Panc1 (cell line): ENCODE results near the gene CXCR3. TPM values are rescaled to one million over a fixed set of nuclear protein-coding genes. Genes with fewer than 3 reads are reported as not detected.

ENCODE experiments used
- ATAC-seq: fragments of 200-7000 bp; cut with Tn5 transposase; 2 replicates; pipeline ENCODE4 v1.9.1; 2020; ENCODE audit warnings: mild to moderate bottlenecking, moderate library complexity
- BruUV-seq: library from RNA; stranded (reverse); fragments of 400-500 nt; replicated peaks from 2 replicates; lab custom pipeline; 2021; lab: Mats Ljungman, UMichigan
- CTCF ChIA-PET: fragments of 300-600 bp; sonication (Branson Sonifier 250); formaldehyde crosslinking; loops from one replicate; lab custom pipeline; 2022; ENCODE audit warnings: antibody characterized with exemption; lab: Charles Lee
- POLR2A ChIA-PET: fragments of 300-600 bp; sonication (Branson Sonifier 250); formaldehyde crosslinking; loops from one replicate; lab custom pipeline; 2022; ENCODE audit warnings: antibody characterized with exemption; lab: Charles Lee
- DNase-seq: peaks from one replicate; pipeline ENCODE4 v3.0.0-alpha.2; 2010; ENCODE audit warnings: low read depth, low spot score
- H3K27ac ChIP-seq: 2 replicates; pipeline ENCODE4 v1.5.1; 2011; ENCODE audit warnings: mild to moderate bottlenecking, low read length, inconsistent platforms
- H3K27me3 ChIP-seq: fragments of 200-500 bp; sonication (Bioruptor generic); 2 replicates; pipeline ENCODE4 v1.6.0; 2014; ENCODE audit warnings: low read length, inconsistent platforms; ENCODE audit not compliant: control insufficient read depth, insufficient read depth
- H3K36me3 ChIP-seq: fragments of 200-500 bp; sonication (Bioruptor generic); 2 replicates; pipeline ENCODE4 v1.5.1; 2014; ENCODE audit warnings: inconsistent platforms, mild to moderate bottlenecking, low read length, moderate library complexity; ENCODE audit not compliant: control insufficient read depth, insufficient read depth
- H3K4me1 ChIP-seq: 2 replicates; pipeline ENCODE4 v1.5.1; 2011; ENCODE audit warnings: inconsistent platforms, mild to moderate bottlenecking, low read length, moderate library complexity; ENCODE audit not compliant: control insufficient read depth, insufficient read depth
- H3K4me3 ChIP-seq, 2 experiments: 2 replicates each; pipeline ENCODE4 v1.5.1; 2011 to 2012; ENCODE audit warnings: low read depth in 2 of 2, low read length in 2 of 2, mild to moderate bottlenecking in 2 of 2, inconsistent platforms in 1 of 2, moderate library complexity in 1 of 2
- H3K9me3 ChIP-seq: fragments of 200-500 bp; sonication (Bioruptor generic); 2 replicates; pipeline ENCODE4 v1.5.1; 2014; ENCODE audit warnings: low read depth, mild to moderate bottlenecking, inconsistent platforms, low read length, moderate library complexity; ENCODE audit not compliant: control insufficient read depth, insufficient read depth
- CTCF ChIP-seq: fragments of 450-650 bp; IDR thresholded peaks from 2 replicates; pipeline ENCODE4 v1.5.1; 2017; ENCODE audit warnings: mild to moderate bottlenecking
- POLR2AphosphoS5 ChIP-seq: IDR thresholded peaks from 2 replicates; pipeline ENCODE4 v1.6.1; 2012; ENCODE audit warnings: mild to moderate bottlenecking, low read depth, low read length, moderate library complexity
- SIN3A ChIP-seq: IDR thresholded peaks from 2 replicates; pipeline ENCODE4 v1.6.1; 2012; ENCODE audit warnings: low read depth, mild to moderate bottlenecking, low read length, moderate library complexity, borderline replicate concordance; ENCODE audit not compliant: insufficient read depth
- TCF7L2 ChIP-seq: IDR thresholded peaks from 2 replicates; pipeline ENCODE4 v1.6.1; 2011; ENCODE audit warnings: mild to moderate bottlenecking, low read depth, low read length, inconsistent platforms
- in situ Hi-C: cut with HindIII; loops from 2 replicates; pipeline ENCODE4 v1.10.0; 2016; ENCODE audit warnings: low sequenced_read_pairs, low pct_unique_long_range_greater_than_20kb
- intact Hi-C: fragments of 100-400 bp; cut with micrococcal nuclease; formaldehyde crosslinking; loops from one replicate; pipeline ENCODE4 v1.10.0; 2022; ENCODE audit not compliant: unreplicated experiment
- total RNA-seq: library from RNA; stranded (reverse); gene quantifications from one replicate; pipeline ENCODE4 v1.2.1, GENCODE V29; 2021; ENCODE audit not compliant: unreplicated experiment
- TF ChIP-seq, protein P1 (sequence below), 2 experiments: IDR thresholded peaks; 2 replicates each; pipeline ENCODE4 v1.6.1; 2011 to 2012; ENCODE audit warnings: low read depth in 2 of 2, control low read depth in 1 of 2, low read length in 1 of 2, mild to moderate bottlenecking in 1 of 2, moderate library complexity in 1 of 2; ENCODE audit not compliant: insufficient read depth in 1 of 2

Gene CXCR3
- total RNA-seq, 1 experiment from 2014 or later: not detected

GRCh38 chrX:71626576-71626975, 8.3 kb upstream of the CXCR3 start:
- ATAC-seq: no peak
- intact Hi-C loops (no loop called here), in situ Hi-C loops (no loop called here)
- H3K27ac ChIP-seq: no peak overlapping the region
- no peaks in the 10 kb centered on the region for H3K27me3 ChIP-seq
- CTCF ChIA-PET: no interaction called here
- no peak overlapping the region for H3K4me3 ChIP-seq
- POLR2A ChIA-PET: no interaction called here
- no peaks in the 10 kb centered on the region for H3K9me3 ChIP-seq
- H3K4me1 ChIP-seq: no peaks in the 10 kb centered on the region; the same call in 1 of the 2 replicates
- no peaks in the 10 kb centered on the region for H3K36me3 ChIP-seq
- BruUV-seq: no TSS peak
- DNase-seq: no peak
- TF ChIP-seq, protein P1, sequence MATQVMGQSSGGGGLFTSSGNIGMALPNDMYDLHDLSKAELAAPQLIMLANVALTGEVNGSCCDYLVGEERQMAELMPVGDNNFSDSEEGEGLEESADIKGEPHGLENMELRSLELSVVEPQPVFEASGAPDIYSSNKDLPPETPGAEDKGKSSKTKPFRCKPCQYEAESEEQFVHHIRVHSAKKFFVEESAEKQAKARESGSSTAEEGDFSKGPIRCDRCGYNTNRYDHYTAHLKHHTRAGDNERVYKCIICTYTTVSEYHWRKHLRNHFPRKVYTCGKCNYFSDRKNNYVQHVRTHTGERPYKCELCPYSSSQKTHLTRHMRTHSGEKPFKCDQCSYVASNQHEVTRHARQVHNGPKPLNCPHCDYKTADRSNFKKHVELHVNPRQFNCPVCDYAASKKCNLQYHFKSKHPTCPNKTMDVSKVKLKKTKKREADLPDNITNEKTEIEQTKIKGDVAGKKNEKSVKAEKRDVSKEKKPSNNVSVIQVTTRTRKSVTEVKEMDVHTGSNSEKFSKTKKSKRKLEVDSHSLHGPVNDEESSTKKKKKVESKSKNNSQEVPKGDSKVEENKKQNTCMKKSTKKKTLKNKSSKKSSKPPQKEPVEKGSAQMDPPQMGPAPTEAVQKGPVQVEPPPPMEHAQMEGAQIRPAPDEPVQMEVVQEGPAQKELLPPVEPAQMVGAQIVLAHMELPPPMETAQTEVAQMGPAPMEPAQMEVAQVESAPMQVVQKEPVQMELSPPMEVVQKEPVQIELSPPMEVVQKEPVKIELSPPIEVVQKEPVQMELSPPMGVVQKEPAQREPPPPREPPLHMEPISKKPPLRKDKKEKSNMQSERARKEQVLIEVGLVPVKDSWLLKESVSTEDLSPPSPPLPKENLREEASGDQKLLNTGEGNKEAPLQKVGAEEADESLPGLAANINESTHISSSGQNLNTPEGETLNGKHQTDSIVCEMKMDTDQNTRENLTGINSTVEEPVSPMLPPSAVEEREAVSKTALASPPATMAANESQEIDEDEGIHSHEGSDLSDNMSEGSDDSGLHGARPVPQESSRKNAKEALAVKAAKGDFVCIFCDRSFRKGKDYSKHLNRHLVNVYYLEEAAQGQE (IDR thresholded peaks at IDR 0.05; ENCODE audit: insufficient read depth in 1 of 2, low read depth in 2 of 2, low read length in 1 of 2): no peak
- TF ChIP-seq TCF7L2: no peak
- no peak for TF ChIP-seq SIN3A
- no peak for TF ChIP-seq POLR2AphosphoS5

DNA sequence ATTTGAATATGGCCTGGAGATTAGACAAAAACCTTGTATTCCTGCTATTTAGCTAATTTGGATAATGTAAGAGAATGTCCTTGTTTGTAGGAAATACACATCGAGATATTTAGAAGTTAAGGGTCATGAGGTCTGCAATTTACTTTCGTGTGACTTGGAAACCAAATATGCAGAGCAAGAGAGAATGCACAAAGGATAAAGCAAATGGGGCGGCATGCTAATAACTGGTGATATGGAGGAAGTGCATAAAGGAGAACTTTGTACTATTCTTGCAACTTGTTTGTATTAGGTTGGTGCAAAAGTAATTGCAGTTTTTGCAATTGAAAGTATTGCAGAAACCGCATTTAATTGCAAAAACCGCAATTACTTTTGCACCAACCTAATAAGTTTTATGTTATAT, 7.2 kb upstream of the CXCR3 start:
- no peaks in the 10 kb centered on the region for H3K27me3 ChIP-seq
- in situ Hi-C loops (no loop called here), intact Hi-C loops (no loop called here)
- no peak overlapping the region for H3K4me3 ChIP-seq
- no peaks in the 10 kb centered on the region; the same call in 1 of the 2 replicates for H3K4me1 ChIP-seq
- CTCF ChIA-PET: no interaction called here
- ATAC-seq: no peak
- no peaks in the 10 kb centered on the region for H3K9me3 ChIP-seq
- no peak for DNase-seq
- POLR2A ChIA-PET: no interaction called here
- TF ChIP-seq, protein P1 (IDR thresholded peaks at IDR 0.05; ENCODE audit: insufficient read depth in 1 of 2, low read depth in 2 of 2, low read length in 1 of 2): no peak
- no peak for TF ChIP-seq TCF7L2
- no peak for TF ChIP-seq CTCF
- no peak for TF ChIP-seq POLR2AphosphoS5
- TF ChIP-seq SIN3A: no peak
- H3K36me3 ChIP-seq: no peaks in the 10 kb centered on the region
- no peak overlapping the region for H3K27ac ChIP-seq
- BruUV-seq: no TSS peak
